Measurements from ENCODE around the gene SLC10A6.

SLC10A6 gene

GRCh38 chr4:86810847-86811246 is 38.3 kb downstream of the SLC10A6 start:
- Histone ChIP-seq H3K27me3 (ENCODE audit: control insufficient read depth, insufficient read depth, low read length) (no peaks in the 10 kb centered on the region), H3K36me3 (ENCODE audit: control insufficient read depth, insufficient read depth, low read length) (no peaks in the 10 kb centered on the region), H2AFZ (no peak overlapping the region), H3K4me2 (ENCODE audit: low read length) (no peak overlapping the region), H3K9me3 (ENCODE audit: control insufficient read depth, low read length) (no peaks in the 10 kb centered on the region), H3K9ac (no peak overlapping the region), H3K4me3 (ENCODE audit: low read depth, low read length) (no peak overlapping the region), H3K4me1 (no peaks in the 10 kb centered on the region), H3K27ac (no peak overlapping the region), H3K79me2 (no peaks in the 10 kb centered on the region)
- TF ChIP-seq CTCF (IDR thresholded peaks at IDR 0.05): no peak

GRCh38 chr4:86809809-86810208 is 39.4 kb downstream of the SLC10A6 start:
- Histone ChIP-seq H3K4me1 (no peaks in the 10 kb centered on the region), H3K4me2 (ENCODE audit: low read length) (no peak overlapping the region), H3K4me3 (ENCODE audit: low read depth, low read length) (no peak overlapping the region), H3K9ac (no peak overlapping the region), H2AFZ (no peak overlapping the region), H3K9me3 (ENCODE audit: control insufficient read depth, low read length) (no peaks in the 10 kb centered on the region), H3K79me2 (no peaks in the 10 kb centered on the region), H3K27me3 (ENCODE audit: control insufficient read depth, insufficient read depth, low read length) (no peaks in the 10 kb centered on the region), H3K36me3 (ENCODE audit: control insufficient read depth, insufficient read depth, low read length) (no peaks in the 10 kb centered on the region), H3K27ac (no peak overlapping the region)
- no peak for TF ChIP-seq CTCF (IDR thresholded peaks at IDR 0.05)

GRCh38 chr4:86791126-86791525 is 58.1 kb downstream of the SLC10A6 start:
- Histone ChIP-seq H3K36me3 (ENCODE audit: control insufficient read depth, insufficient read depth, low read length) (no peaks in the 10 kb centered on the region), H3K4me1 (no peaks in the 10 kb centered on the region), H2AFZ (no peak overlapping the region), H3K27ac (no peak overlapping the region), H3K9me3 (ENCODE audit: control insufficient read depth, low read length) (no peaks in the 10 kb centered on the region), H3K27me3 (ENCODE audit: control insufficient read depth, insufficient read depth, low read length) (no peaks in the 10 kb centered on the region), H3K4me2 (ENCODE audit: low read length) (no peak overlapping the region), H3K4me3 (ENCODE audit: low read depth, low read length) (no peak overlapping the region), H3K79me2 (no peaks in the 10 kb centered on the region), H3K9ac (no peak overlapping the region)
- TF ChIP-seq CTCF (IDR thresholded peaks at IDR 0.05): no peak

GRCh38 chr4:86788826-86789225 is 60.4 kb downstream of the SLC10A6 start:
- TF ChIP-seq CTCF (IDR thresholded peaks at IDR 0.05): no peak
- no peaks in the 10 kb centered on the region for H3K9me3 ChIP-seq (ENCODE audit: control insufficient read depth, low read length)
- no peaks in the 10 kb centered on the region for H3K4me1 ChIP-seq
- no peak overlapping the region for H3K4me2 ChIP-seq (ENCODE audit: low read length)
- no peaks in the 10 kb centered on the region for H3K36me3 ChIP-seq (ENCODE audit: control insufficient read depth, insufficient read depth, low read length)
- no peaks in the 10 kb centered on the region for H3K27me3 ChIP-seq (ENCODE audit: control insufficient read depth, insufficient read depth, low read length)
- no peak overlapping the region for H3K27ac ChIP-seq
- no peak overlapping the region for H3K4me3 ChIP-seq (ENCODE audit: low read depth, low read length)
- H3K9ac ChIP-seq: no peak overlapping the region
- no peaks in the 10 kb centered on the region for H3K79me2 ChIP-seq
- no peak overlapping the region for H2AFZ ChIP-seq

GRCh38 chr4:86778175-86778574 is 71.0 kb downstream of the SLC10A6 start:
- Histone ChIP-seq H3K4me2 (ENCODE audit: low read length) (no peak overlapping the region), H3K27ac (no peak overlapping the region), H3K36me3 (ENCODE audit: control insufficient read depth, insufficient read depth, low read length) (no peaks in the 10 kb centered on the region), H3K4me1 (no peaks in the 10 kb centered on the region), H2AFZ (no peak overlapping the region), H3K9me3 (ENCODE audit: control insufficient read depth, low read length) (no peaks in the 10 kb centered on the region), H3K27me3 (ENCODE audit: control insufficient read depth, insufficient read depth, low read length) (no peaks in the 10 kb centered on the region), H3K9ac (no peak overlapping the region), H3K79me2 (no peaks in the 10 kb centered on the region), H3K4me3 (ENCODE audit: low read depth, low read length) (no peak overlapping the region)
- no peak for TF ChIP-seq CTCF (IDR thresholded peaks at IDR 0.05)
